ENCODE results near the gene PLEKHJ1. TPM values are rescaled to one million over a fixed set of nuclear protein-coding genes. Genes with fewer than 3 reads are reported as not detected.

PLEKHJ1 gene
- total RNA-seq, 1 experiment from 2014 or later: 119 TPM

GRCh38 chr19:2219726-2220125 is 16.4 kb downstream of the PLEKHJ1 start:
- no peaks in the 10 kb centered on the region for H3K9me3 Mint-ChIP-seq (ENCODE audit: unreplicated experiment)
- H3K36me3 Mint-ChIP-seq (ENCODE audit: insufficient read depth, unreplicated experiment): peaks cover 77% of the 10 kb centered on the region
- no peak overlapping the region for H3K4me3 ChIP-seq (ENCODE audit: low read depth, low read length)
- no peak for TF ChIP-seq CTCF (IDR thresholded peaks at IDR 0.05; ENCODE audit: insufficient read depth in 1 of 2, low read depth in 1 of 2, low read length in 1 of 2, severe bottlenecking in 1 of 2, unreplicated experiment in 1 of 2)
- no peaks in the 10 kb centered on the region for H3K4me1 Mint-ChIP-seq (ENCODE audit: low read depth, unreplicated experiment)
- H3K27me3 ChIP-seq (replicated peaks; ENCODE audit: control insufficient read depth, insufficient read depth, low read length): no peaks in the 10 kb centered on the region
- H3K27me3 Mint-ChIP-seq (ENCODE audit: insufficient read depth, unreplicated experiment): no peaks in the 10 kb centered on the region
- H3K9me3 ChIP-seq: no peaks in the 10 kb centered on the region
- H3K4me1 ChIP-seq: no peaks in the 10 kb centered on the region
- intact Hi-C loops (cut with micrococcal nuclease; ENCODE audit: unreplicated experiment): loop anchor here (10.0 kb wide), 1 partner anchor 55 kb away; the partner anchor contains the start of gene DOT1L
- ChIA-PET POLR2A (interaction anchor here (0.6 kb wide), 1 partner anchor 69 kb away, joined by 4 read pairs; the partner anchor contains the start of gene AP3D1), CTCF (no interaction called here)
- no peak overlapping the region for H3K27ac Mint-ChIP-seq (ENCODE audit: unreplicated experiment)
- no TSS peak for BruUV-seq (replicated peaks)
- DNase-seq: no peak
- peaks cover 2% of the 10 kb centered on the region for H3K36me3 ChIP-seq (ENCODE audit: control insufficient read depth, insufficient read depth, low read length)
- no peak overlapping the region for H3K4me3 Mint-ChIP-seq (ENCODE audit: unreplicated experiment)

GRCh38 chr19:2217591-2217990 is 18.5 kb downstream of the PLEKHJ1 start:
- CTCF ChIA-PET: no interaction called here
- Histone ChIP-seq H3K27me3 (replicated peaks; ENCODE audit: control insufficient read depth, insufficient read depth, low read length) (no peaks in the 10 kb centered on the region), H3K9me3 (no peaks in the 10 kb centered on the region), H3K4me3 (ENCODE audit: low read depth, low read length) (no peak overlapping the region), H3K36me3 (ENCODE audit: control insufficient read depth, insufficient read depth, low read length) (peaks cover 4% of the 10 kb centered on the region), H3K4me1 (peaks cover 9% of the 10 kb centered on the region)
- no peak for DNase-seq
- H3K27me3 Mint-ChIP-seq (ENCODE audit: insufficient read depth, unreplicated experiment): no peaks in the 10 kb centered on the region
- peaks cover 89% of the 10 kb centered on the region for H3K36me3 Mint-ChIP-seq (ENCODE audit: insufficient read depth, unreplicated experiment)
- no TSS peak for BruUV-seq (replicated peaks)
- H3K4me3 Mint-ChIP-seq (ENCODE audit: unreplicated experiment): peak overlapping the region; percentile 39
- no peak for TF ChIP-seq CTCF (IDR thresholded peaks at IDR 0.05; ENCODE audit: insufficient read depth in 1 of 2, low read depth in 1 of 2, low read length in 1 of 2, severe bottlenecking in 1 of 2, unreplicated experiment in 1 of 2)
- POLR2A ChIA-PET: no interaction called here
- H3K27ac Mint-ChIP-seq (ENCODE audit: unreplicated experiment): peak overlapping the region; percentile 77
- H3K9me3 Mint-ChIP-seq (ENCODE audit: unreplicated experiment): no peaks in the 10 kb centered on the region
- H3K4me1 Mint-ChIP-seq (ENCODE audit: low read depth, unreplicated experiment): no peaks in the 10 kb centered on the region
- intact Hi-C loops (cut with micrococcal nuclease; ENCODE audit: unreplicated experiment): loop anchor here (10.0 kb wide), 1 partner anchor 53 kb away; the partner anchor contains the start of gene DOT1L

GRCh38 chr19:2216361-2217225 is 19.5 kb downstream of the PLEKHJ1 start:
- H3K9me3 Mint-ChIP-seq (ENCODE audit: unreplicated experiment): no peaks in the 10 kb centered on the region
- H3K4me1 Mint-ChIP-seq (ENCODE audit: low read depth, unreplicated experiment): peaks cover 5% of the 10 kb centered on the region
- POLR2A ChIA-PET: no interaction called here
- Histone ChIP-seq H3K4me1 (peaks cover 19% of the 10 kb centered on the region), H3K27me3 (replicated peaks; ENCODE audit: control insufficient read depth, insufficient read depth, low read length) (no peaks in the 10 kb centered on the region), H3K9me3 (no peaks in the 10 kb centered on the region), H3K36me3 (ENCODE audit: control insufficient read depth, insufficient read depth, low read length) (peaks cover 5% of the 10 kb centered on the region), H3K4me3 (ENCODE audit: low read depth, low read length) (no peak overlapping the region)
- no TSS peak for BruUV-seq (replicated peaks)
- intact Hi-C loops (cut with micrococcal nuclease; ENCODE audit: unreplicated experiment): loop anchor here (10.0 kb wide), 1 partner anchor 52 kb away; the partner anchor contains the start of gene DOT1L
- no peak for DNase-seq
- H3K4me3 Mint-ChIP-seq (ENCODE audit: unreplicated experiment): peak overlapping the region; percentile 39
- peak overlapping the region; percentile 77 for H3K27ac Mint-ChIP-seq (ENCODE audit: unreplicated experiment)
- CTCF ChIA-PET: interaction anchor here (1.2 kb wide), 1 partner anchor 61 kb away, joined by 4 read pairs; no protein-coding TSS in a partner anchor
- H3K27me3 Mint-ChIP-seq (ENCODE audit: insufficient read depth, unreplicated experiment): no peaks in the 10 kb centered on the region
- TF ChIP-seq CTCF (IDR thresholded peaks at IDR 0.05; ENCODE audit: insufficient read depth in 1 of 2, low read depth in 1 of 2, low read length in 1 of 2, severe bottlenecking in 1 of 2, unreplicated experiment in 1 of 2): no peak
- H3K36me3 Mint-ChIP-seq (ENCODE audit: insufficient read depth, unreplicated experiment): peaks cover 92% of the 10 kb centered on the region

All from Caco-2 (cell line).